Parathyroid adenoma (tissue), 2 donors: ENCODE data around the gene LTA.
A peak's percentile ranks its signal among the peaks of the same experiment; 100 is the strongest.

Source experiments
- H2AFZ ChIP-seq: fragments of 300-600 bp; sonication (generic); one replicate; pipeline ENCODE4 v1.7.0; 2017; ENCODE audit warnings: antibody characterized with exemption, mild to moderate bottlenecking
- H3K27ac ChIP-seq: fragments of 300-600 bp; sonication (generic); one replicate; pipeline ENCODE4 v1.7.0; 2017
- H3K27me3 ChIP-seq: fragments of 300-600 bp; sonication (generic); one replicate; pipeline ENCODE4 v1.7.0; 2017; ENCODE audit warnings: low read length; ENCODE audit not compliant: control insufficient read depth, insufficient read depth
- H3K36me3 ChIP-seq: fragments of 300-600 bp; sonication (generic); one replicate; pipeline ENCODE4 v1.7.0; 2017; ENCODE audit warnings: low read length; ENCODE audit not compliant: control insufficient read depth, insufficient read depth
- H3K4me1 ChIP-seq: fragments of 300-600 bp; sonication (generic); one replicate; pipeline ENCODE4 v1.7.0; 2017; ENCODE audit warnings: control low read depth
- H3K4me2 ChIP-seq: fragments of 300-600 bp; sonication (generic); one replicate; pipeline ENCODE4 v1.7.0; 2017; ENCODE audit warnings: low read length
- H3K4me3 ChIP-seq: fragments of 300-600 bp; sonication (generic); one replicate; pipeline ENCODE4 v1.7.0; 2017; ENCODE audit warnings: low read depth, low read length
- H3K79me2 ChIP-seq: fragments of 300-600 bp; sonication (generic); one replicate; pipeline ENCODE4 v1.7.0; 2017; ENCODE audit warnings: control low read depth
- H3K9ac ChIP-seq: fragments of 300-600 bp; sonication (generic); one replicate; pipeline ENCODE4 v1.7.0; 2017; ENCODE audit warnings: mild to moderate bottlenecking
- H3K9me3 ChIP-seq: fragments of 300-600 bp; sonication (generic); one replicate; pipeline ENCODE4 v1.7.0; 2017; ENCODE audit warnings: low read length; ENCODE audit not compliant: control insufficient read depth
- TF ChIP-seq, protein P1 (sequence below): fragments of 300-600 bp; sonication (generic); IDR thresholded peaks from one replicate; pipeline ENCODE4 v1.7.0; 2017; ENCODE audit warnings: antibody characterized with exemption, mild to moderate bottlenecking
- donor health status: primary hyperparathyroidism.

Gene LTA

DNA sequence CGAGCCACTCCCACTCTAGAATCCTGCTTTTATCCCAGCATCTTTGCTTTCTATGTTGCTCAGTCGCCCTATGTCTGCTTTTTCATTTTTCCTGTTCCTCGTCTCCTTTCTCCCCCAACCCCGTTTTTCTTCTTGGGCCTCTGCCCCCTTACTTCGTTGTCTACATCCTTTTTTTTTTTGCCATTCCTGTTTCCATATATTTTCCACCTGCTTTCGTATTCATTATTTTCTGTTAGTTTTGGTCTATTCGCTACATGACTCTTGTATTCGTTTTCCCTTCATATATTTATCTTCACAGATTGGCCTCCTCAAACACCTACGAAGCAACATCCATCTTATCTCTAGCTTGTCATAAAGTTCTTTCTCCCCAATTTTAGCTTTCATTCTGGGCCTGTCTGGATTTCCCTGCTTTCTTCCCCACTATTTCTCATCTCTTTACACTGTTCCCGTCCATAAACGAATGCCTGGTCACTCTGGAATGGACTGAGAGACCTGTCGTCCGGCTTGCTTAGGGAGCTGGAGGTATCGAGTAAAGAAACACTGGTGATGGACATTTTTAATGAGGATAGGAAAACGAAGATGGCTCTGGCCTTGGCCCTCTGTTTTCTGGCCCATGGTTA lies 49.3 kb downstream of the LTA start:
- H2AFZ ChIP-seq, result peak overlapping the region; percentile 79
- peaks cover 15% of the 10 kb centered on the region for H3K79me2 ChIP-seq
- no peaks in the 10 kb centered on the region for H3K36me3 ChIP-seq
- TF ChIP-seq, protein P1, sequence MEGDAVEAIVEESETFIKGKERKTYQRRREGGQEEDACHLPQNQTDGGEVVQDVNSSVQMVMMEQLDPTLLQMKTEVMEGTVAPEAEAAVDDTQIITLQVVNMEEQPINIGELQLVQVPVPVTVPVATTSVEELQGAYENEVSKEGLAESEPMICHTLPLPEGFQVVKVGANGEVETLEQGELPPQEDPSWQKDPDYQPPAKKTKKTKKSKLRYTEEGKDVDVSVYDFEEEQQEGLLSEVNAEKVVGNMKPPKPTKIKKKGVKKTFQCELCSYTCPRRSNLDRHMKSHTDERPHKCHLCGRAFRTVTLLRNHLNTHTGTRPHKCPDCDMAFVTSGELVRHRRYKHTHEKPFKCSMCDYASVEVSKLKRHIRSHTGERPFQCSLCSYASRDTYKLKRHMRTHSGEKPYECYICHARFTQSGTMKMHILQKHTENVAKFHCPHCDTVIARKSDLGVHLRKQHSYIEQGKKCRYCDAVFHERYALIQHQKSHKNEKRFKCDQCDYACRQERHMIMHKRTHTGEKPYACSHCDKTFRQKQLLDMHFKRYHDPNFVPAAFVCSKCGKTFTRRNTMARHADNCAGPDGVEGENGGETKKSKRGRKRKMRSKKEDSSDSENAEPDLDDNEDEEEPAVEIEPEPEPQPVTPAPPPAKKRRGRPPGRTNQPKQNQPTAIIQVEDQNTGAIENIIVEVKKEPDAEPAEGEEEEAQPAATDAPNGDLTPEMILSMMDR, result no peak
- no peaks in the 10 kb centered on the region for H3K9me3 ChIP-seq
- H3K4me3 ChIP-seq, result peak overlapping the region; percentile 88
- peaks cover 12% of the 10 kb centered on the region for H3K4me1 ChIP-seq
- H3K27me3 ChIP-seq, result no peaks in the 10 kb centered on the region
- H3K9ac ChIP-seq, result peak overlapping the region; percentile 79
- peak overlapping the region; percentile 88 for H3K4me2 ChIP-seq
- H3K27ac ChIP-seq, result peak overlapping the region; percentile 94

DNA sequence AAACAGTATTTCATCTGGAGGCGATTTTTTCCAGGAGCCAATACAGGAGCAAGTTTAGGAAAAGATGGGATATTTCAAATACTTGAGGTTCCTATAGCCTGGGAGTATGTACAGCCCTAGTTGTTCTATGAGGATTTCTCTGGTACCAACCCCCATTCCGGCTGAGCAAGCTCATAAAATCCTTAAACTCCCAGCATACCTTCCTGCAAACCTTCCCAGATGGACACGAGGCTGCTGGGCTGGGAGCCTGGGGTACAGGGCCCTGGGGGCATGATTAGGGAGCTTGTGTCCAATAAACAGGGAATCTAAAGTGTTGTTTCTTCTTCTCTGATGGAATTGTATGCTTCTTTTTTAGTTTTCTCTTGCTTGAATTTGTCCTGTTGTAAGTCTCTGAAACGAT lies 49.9 kb downstream of the LTA start:
- Histone ChIP-seq H3K4me3 (peak overlapping the region; percentile 88), H2AFZ (no peak overlapping the region), H3K36me3 (no peaks in the 10 kb centered on the region), H3K9ac (no peak overlapping the region), H3K4me2 (peak overlapping the region; percentile 88), H3K9me3 (no peaks in the 10 kb centered on the region), H3K27me3 (no peaks in the 10 kb centered on the region), H3K79me2 (peaks cover 17% of the 10 kb centered on the region), H3K4me1 (peaks cover 12% of the 10 kb centered on the region), H3K27ac (peak overlapping the region; percentile 94)
- TF ChIP-seq, protein P1, result no peak

DNA sequence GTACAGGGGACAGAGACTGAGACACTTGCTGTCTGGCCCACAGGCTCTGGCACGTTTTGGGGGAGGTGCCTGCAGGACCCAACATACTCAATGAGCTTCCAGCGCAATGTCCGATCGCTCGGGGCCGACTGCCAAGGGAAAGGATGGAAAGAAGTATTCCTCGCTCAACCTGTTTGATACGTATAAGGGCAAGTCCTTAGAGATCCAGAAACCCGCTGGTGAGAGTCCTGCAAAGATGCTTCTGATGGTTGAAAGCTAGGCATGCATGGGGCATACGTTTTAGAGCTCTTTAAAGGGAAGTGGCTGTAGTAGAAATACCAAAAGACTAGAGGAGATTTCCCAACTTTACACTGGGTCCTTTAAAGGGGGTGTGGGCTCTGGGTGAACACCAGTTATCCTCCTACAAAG lies 50.6 kb downstream of the LTA start:
- Histone ChIP-seq H3K9me3 (no peaks in the 10 kb centered on the region), H3K79me2 (peaks cover 17% of the 10 kb centered on the region), H3K9ac (no peak overlapping the region), H3K4me1 (peaks cover 12% of the 10 kb centered on the region), H3K36me3 (no peaks in the 10 kb centered on the region), H2AFZ (no peak overlapping the region), H3K4me3 (no peak overlapping the region), H3K27me3 (no peaks in the 10 kb centered on the region), H3K4me2 (peak overlapping the region; percentile 88), H3K27ac (no peak overlapping the region)
- TF ChIP-seq, protein P1, result no peak
